HCT116 (cell line): ENCODE results near the gene CCL1. TPM values are rescaled to one million over a fixed set of nuclear protein-coding genes. Genes with fewer than 3 reads are reported as not detected.

Experiments used
- ATAC-seq: fragments of 200-7000 bp; cut with Tn5 transposase; 2 replicates; pipeline ENCODE4 v1.9.1; 2020; ENCODE audit warnings: mild to moderate bottlenecking, moderate library complexity
- BruUV-seq: library from RNA; stranded (reverse); fragments of 400-500 nt; replicated peaks from 2 replicates; lab custom pipeline; 2021; lab: Mats Ljungman, UMichigan
- CTCF ChIA-PET: fragments of 300-600 bp; sonication (Branson Sonifier 250); formaldehyde crosslinking; loops from one replicate; lab custom pipeline; 2021; ENCODE audit warnings: antibody characterized with exemption; lab: Charles Lee
- POLR2A ChIA-PET: fragments of 300-600, 350-600 bp; sonication (Branson Sonifier 250); formaldehyde crosslinking; loops from one replicate; lab custom pipeline; 2021; ENCODE audit warnings: antibody characterized with exemption; lab: Charles Lee
- RAD21 ChIA-PET, 2 experiments: fragments of 300-600 bp; sonication (Branson Sonifier 250); formaldehyde crosslinking; loops; one replicate each; lab custom pipeline; 2023; ENCODE audit warnings: low total read pairs in 2 of 2; ENCODE audit not compliant: uncharacterized antibody in 2 of 2, unreplicated experiment in 2 of 2, low non-redundant PET in 1 of 2; lab: Charles Lee
- DNase-seq: peaks from one replicate; pipeline ENCODE4 v3.0.0-alpha.2; 2010; ENCODE audit warnings: low read depth, low spot score
- H2AFZ ChIP-seq: fragments of 200-600 bp; shearing (Covaris generic), sonication (generic); 2 replicates; pipeline ENCODE4 v1.6.1; 2017; ENCODE audit warnings: low read depth, mixed run types, mixed read lengths, antibody characterized with exemption, low read length; ENCODE audit not compliant: poor library complexity, severe bottlenecking
- H3K27ac ChIP-seq: 2 replicates; pipeline ENCODE4 v1.5.1; 2012; ENCODE audit warnings: low read depth, low read length
- H3K27me3 ChIP-seq: fragments of 200-600 bp; sonication (generic); 2 replicates; pipeline ENCODE4 v1.6.1; 2016; ENCODE audit warnings: mixed run types, low read length, mixed read lengths; ENCODE audit not compliant: insufficient read depth
- H3K36me3 ChIP-seq, 2 experiments: fragments of 200-500 bp in 1 of 2; fragments of 200-600 bp in 1 of 2; sonication (Bioruptor generic) in 1 of 2; sonication (generic) in 1 of 2; 2 replicates each; pipeline versions ENCODE4 v1.5.1 to v1.6.1; 2014 to 2016; ENCODE audit warnings: low read length in 2 of 2, inconsistent platforms in 1 of 2, mixed read lengths in 1 of 2, mixed run types in 1 of 2; ENCODE audit not compliant: insufficient read depth in 2 of 2, control insufficient read depth in 1 of 2
- H3K4me1 ChIP-seq, 2 experiments: fragments of 200-600 bp in 1 of 2; sonication (generic) in 1 of 2; 2 replicates each; pipeline versions ENCODE4 v1.5.1 to v1.6.1; 2012 to 2017; ENCODE audit warnings: low read length in 2 of 2, inconsistent platforms in 1 of 2, mild to moderate bottlenecking in 1 of 2, mixed read lengths in 1 of 2, mixed run types in 1 of 2, moderate library complexity in 1 of 2; ENCODE audit not compliant: insufficient read depth in 2 of 2, control insufficient read depth in 1 of 2
- H3K4me2 ChIP-seq: fragments of 200-600 bp; sonication (generic); 2 replicates; pipeline ENCODE4 v1.6.1; 2017; ENCODE audit warnings: mixed run types, low read length, mixed read lengths
- H3K4me3 ChIP-seq, 2 experiments: fragments of 200-600 bp in 1 of 2; sonication (generic) in 1 of 2; replicated peaks in 1 of 2; 2 replicates each; pipeline ENCODE4 v1.5.1; 2011 to 2016; ENCODE audit warnings: low read length in 2 of 2, control low read depth in 1 of 2, low read depth in 1 of 2, mild to moderate bottlenecking in 1 of 2, mixed read lengths in 1 of 2, mixed run types in 1 of 2
- H3K79me2 ChIP-seq: fragments of 200-600 bp; sonication (generic); 2 replicates; pipeline ENCODE4 v1.6.1; 2017; ENCODE audit warnings: mild to moderate bottlenecking, mixed run types, low read length, moderate library complexity, mixed read lengths; ENCODE audit not compliant: insufficient read depth
- H3K9ac ChIP-seq: fragments of 200-600 bp; sonication (generic); 2 replicates; pipeline ENCODE4 v1.6.1; 2016; ENCODE audit warnings: low read length, mixed read lengths
- H3K9me2 ChIP-seq: fragments of 200-600 bp; sonication (generic), shearing (Covaris generic); 2 replicates; pipeline ENCODE4 v1.6.1; 2017; ENCODE audit warnings: mixed run types, mild to moderate bottlenecking, moderate library complexity; ENCODE audit not compliant: insufficient read depth
- H3K9me3 ChIP-seq, 2 experiments: fragments of 200-500 bp in 1 of 2; fragments of 200-600 bp in 1 of 2; sonication (Bioruptor generic) in 1 of 2; sonication (generic) in 1 of 2; 2 replicates each; pipeline ENCODE4 v1.6.1; 2014 to 2017; ENCODE audit warnings: low read length in 2 of 2, mixed read lengths in 2 of 2, inconsistent platforms in 1 of 2, low read depth in 1 of 2, mild to moderate bottlenecking in 1 of 2, mixed run types in 1 of 2, moderate library complexity in 1 of 2; ENCODE audit not compliant: control insufficient read depth in 1 of 2, insufficient read depth in 1 of 2
- H4K20me1 ChIP-seq: fragments of 200-600 bp; sonication (generic), shearing (Covaris generic); 2 replicates; pipeline ENCODE4 v1.6.1; 2017; ENCODE audit warnings: mixed run types, mild to moderate bottlenecking, moderate library complexity; ENCODE audit not compliant: insufficient read depth
- ATF3 ChIP-seq: IDR thresholded peaks from 2 replicates; pipeline ENCODE4 v1.6.1; 2012
- CEBPB ChIP-seq: IDR thresholded peaks from 2 replicates; pipeline ENCODE4 v1.6.1; 2012; ENCODE audit warnings: low read depth
- EGR1 ChIP-seq: IDR thresholded peaks from 2 replicates; pipeline ENCODE4 v1.6.1; 2012; ENCODE audit warnings: low read depth
- ELF1 ChIP-seq: IDR thresholded peaks from 2 replicates; pipeline ENCODE4 v1.6.1; 2012; ENCODE audit warnings: low read depth, borderline replicate concordance
- EZH2 ChIP-seq: fragments of 200-600 bp; sonication (generic); IDR thresholded peaks from 2 replicates; pipeline ENCODE4 v1.6.1; 2017; ENCODE audit warnings: antibody characterized with exemption, mixed run types
- EZH2phosphoT487 ChIP-seq: fragments of 200-600 bp; IDR thresholded peaks from 2 replicates; pipeline ENCODE4 v1.6.1; 2018; ENCODE audit warnings: antibody characterized with exemption, borderline replicate concordance
- FOSL1 ChIP-seq: IDR thresholded peaks from 2 replicates; pipeline ENCODE4 v1.6.1; 2012; ENCODE audit warnings: low read depth
- JUND ChIP-seq: IDR thresholded peaks from 2 replicates; pipeline ENCODE4 v1.6.1; 2012
- POLR2AphosphoS5 ChIP-seq: IDR thresholded peaks from 2 replicates; pipeline ENCODE4 v1.6.1; 2011; ENCODE audit warnings: mild to moderate bottlenecking, low read depth, low read length, moderate library complexity
- RAD21 ChIP-seq: IDR thresholded peaks from 2 replicates; pipeline ENCODE4 v1.6.1; 2012; ENCODE audit warnings: low read depth, mild to moderate bottlenecking
- SIN3A ChIP-seq: IDR thresholded peaks from 2 replicates; pipeline ENCODE4 v1.6.1; 2012; ENCODE audit warnings: low read depth
- SRF ChIP-seq: IDR thresholded peaks from 2 replicates; pipeline ENCODE4 v1.6.1; 2012; ENCODE audit warnings: low read depth
- TCF7L2 ChIP-seq: IDR thresholded peaks from 2 replicates; pipeline ENCODE4 v1.7.0; 2011; ENCODE audit warnings: borderline replicate concordance, inconsistent platforms; ENCODE audit not compliant: insufficient read depth, insufficient read length; ENCODE audit errors: extremely low read depth
- YY1 ChIP-seq: IDR thresholded peaks from 2 replicates; pipeline ENCODE4 v1.6.1; 2011; ENCODE audit warnings: low read length, low read depth, moderate library complexity, mild to moderate bottlenecking; ENCODE audit not compliant: insufficient replicate concordance; ENCODE audit errors: extremely low read depth
- ZFX ChIP-seq: fragments of 450-650 bp; IDR thresholded peaks from 2 replicates; pipeline ENCODE4 v1.6.1; 2017
- intact Hi-C: fragments of 100-400 bp; cut with micrococcal nuclease; formaldehyde crosslinking; loops from 2 replicates; pipeline ENCODE4 v1.10.0; 2022
- total RNA-seq: library from RNA; stranded (reverse); gene quantifications from one replicate; pipeline ENCODE4 v1.2.1, GENCODE V29; 2021; ENCODE audit not compliant: unreplicated experiment

The CCL1 gene
- total RNA-seq, 1 experiment from 2014 or later = not detected

- TF ChIP-seq FOSL1 = no peak
- TF ChIP-seq ELF1 = no peak
- TF ChIP-seq SRF = no peak
- TF ChIP-seq, all 23 proteins: peak for 0
Measured at GRCh38 chr17:34401165-34401564, 38.1 kb upstream of the CCL1 start (continued).

GRCh38 chr17:34400301-34400931, 37.4 kb upstream of the CCL1 start:
- Histone ChIP-seq H3K4me2 (no peak overlapping the region), H3K27ac (no peak overlapping the region), H3K27me3 (peaks cover 36% of the 10 kb centered on the region), H3K4me3 (no peak overlapping the region), H3K4me1 (no peaks in the 10 kb centered on the region), H3K9ac (no peak overlapping the region), H3K9me2 (no peaks in the 10 kb centered on the region), H3K79me2 (no peaks in the 10 kb centered on the region), H3K9me3 (no peaks in the 10 kb centered on the region), H2AFZ (no peak overlapping the region), H4K20me1 (no peaks in the 10 kb centered on the region), H3K36me3 (no peaks in the 10 kb centered on the region)
- RAD21 ChIA-PET = no interaction called here
- ATAC-seq (no peak), DNase-seq (no peak)
- TF ChIP-seq YY1 (no peak), SIN3A (no peak), EZH2phosphoT487 (no peak), ZFX (no peak), EZH2 (no peak), TCF7L2 (no peak), JUND (no peak), POLR2AphosphoS5 (no peak), RAD21 (no peak), ATF3 (no peak), ELF1 (no peak), CEBPB (no peak), EGR1 (no peak)
- intact Hi-C loops = no loop called here
- POLR2A ChIA-PET = no interaction called here
- BruUV-seq = no TSS peak
- CTCF ChIA-PET = no interaction called here
